HS-27A (cell line): ENCODE results near the gene MED17.

Source experiments
- DNase-seq: peaks from one replicate; pipeline ENCODE4 v3.0.0-alpha.2; 2012; ENCODE audit warnings: low read depth, missing footprints

The MED17 gene

GRCh38 chr11:93849751-93850593 lies 65.9 kb downstream of the MED17 start:
- no peak for DNase-seq

GRCh38 chr11:93850594-93851018 lies 66.5 kb downstream of the MED17 start, which contains the start of gene VSTM5:
VSTM5 (minus strand) TSS chr11:93850618; CDS start chr11:93850502, 116 bp downstream.
- DNase-seq: no peak

GRCh38 chr11:93852242-93852641 lies 68.2 kb downstream of the MED17 start:
- DNase-seq: no peak

- DNase-seq: no peak
Measured at GRCh38 chr11:93857413-93858120, 73.5 kb downstream of the MED17 start.

- no peak for DNase-seq
Measured at GRCh38 chr11:93858121-93858775, 74.2 kb downstream of the MED17 start.

- DNase-seq: no peak
Measured at GRCh38 chr11:93861808-93862207, 77.7 kb downstream of the MED17 start.
